WTC11 (cell line): ENCODE results near the gene PDXP. TPM values are rescaled to one million over a fixed set of nuclear protein-coding genes. Genes with fewer than 3 reads are reported as not detected.

ENCODE experiments used
- ATAC-seq: fragments of 200-7000 bp; cut with Tn5 transposase; 2 replicates; pipeline ENCODE4 v1.10.0; 2021; ENCODE audit warnings: mild to moderate bottlenecking, moderate library complexity
- CTCF ChIA-PET: fragments of 300-600 bp; sonication (Branson Sonifier 250); formaldehyde crosslinking; loops from one replicate; lab custom pipeline; 2021; ENCODE audit warnings: antibody characterized with exemption; lab: Charles Lee
- POLR2A ChIA-PET: fragments of 350-600 bp; sonication (Branson Sonifier 250); formaldehyde crosslinking; loops from one replicate; lab custom pipeline; 2021; ENCODE audit warnings: antibody characterized with exemption; lab: Charles Lee
- DNase-seq: peaks from one replicate; pipeline ENCODE4 v3.0.0; 2021; ENCODE audit warnings: low spot score
- H3K27ac Mint-ChIP-seq: 2 replicates; pipeline ENCODE4 v1.8.0; 2021; ENCODE audit warnings: mixed read lengths
- H3K27me3 Mint-ChIP-seq: 2 replicates; pipeline ENCODE4 v1.8.0; 2021; ENCODE audit warnings: low read depth, mild to moderate bottlenecking, moderate library complexity, mixed read lengths
- H3K36me3 Mint-ChIP-seq: 2 replicates; pipeline ENCODE4 v1.8.0; 2021; ENCODE audit warnings: mixed read lengths
- H3K4me1 Mint-ChIP-seq: 2 replicates; pipeline ENCODE4 v1.8.0; 2022; ENCODE audit warnings: mixed read lengths
- H3K4me3 Mint-ChIP-seq: 2 replicates; pipeline ENCODE4 v1.8.0; 2021; ENCODE audit warnings: mild to moderate bottlenecking, moderate library complexity, mixed read lengths
- H3K9me3 Mint-ChIP-seq: 2 replicates; pipeline ENCODE4 v1.8.0; 2021; ENCODE audit warnings: mixed read lengths
- AR ChIP-seq: fragments of 250-450 bp; sonication (Bioruptor Pico); IDR thresholded peaks from 2 replicates; pipeline ENCODE4 v1.9.0; 2021; ENCODE audit warnings: mild to moderate bottlenecking
- ATF1 ChIP-seq: sonication (generic); formaldehyde crosslinking; IDR thresholded peaks from 2 replicates; pipeline ENCODE4 v1.8.1; 2023; ENCODE audit warnings: mild to moderate bottlenecking, moderate library complexity, missing genetic modification reagents
- ATF3 ChIP-seq: sonication (generic); formaldehyde crosslinking; conservative IDR thresholded peaks from 2 replicates; pipeline ENCODE4 v1.8.1; 2022; ENCODE audit warnings: mild to moderate bottlenecking, missing genetic modification reagents
- CBFB ChIP-seq: sonication (generic); formaldehyde crosslinking; IDR thresholded peaks from 2 replicates; pipeline ENCODE4 v1.8.1; 2022; ENCODE audit warnings: mild to moderate bottlenecking, low read depth, missing genetic modification reagents
- CDX4 ChIP-seq: fragments of 250-450 bp; sonication (Bioruptor Pico); IDR thresholded peaks from 2 replicates; pipeline ENCODE4 v1.9.0; 2021; ENCODE audit warnings: moderate library complexity, mild to moderate bottlenecking, inconsistent platforms, borderline replicate concordance
- E2F4 ChIP-seq: sonication (generic); formaldehyde crosslinking; IDR thresholded peaks from 2 replicates; pipeline ENCODE4 v1.8.1; 2022; ENCODE audit warnings: low read depth, mild to moderate bottlenecking, moderate library complexity, missing genetic modification reagents, borderline replicate concordance
- ELF4 ChIP-seq: sonication (generic); formaldehyde crosslinking; IDR thresholded peaks from 2 replicates; pipeline ENCODE4 v1.8.1; 2022; ENCODE audit warnings: low read depth, mild to moderate bottlenecking, moderate library complexity, missing genetic modification reagents
- FOXK1 ChIP-seq: sonication (generic); formaldehyde crosslinking; IDR thresholded peaks from 2 replicates; pipeline ENCODE4 v1.8.0; 2022; ENCODE audit warnings: mild to moderate bottlenecking, moderate library complexity, missing genetic modification reagents
- GABPB1 ChIP-seq: sonication (generic); formaldehyde crosslinking; IDR thresholded peaks from 2 replicates; pipeline ENCODE4 v1.8.1; 2023; ENCODE audit warnings: mild to moderate bottlenecking, missing genetic modification reagents
- GTF2I ChIP-seq: fragments of 250-450 bp; sonication (Bioruptor Pico); conservative IDR thresholded peaks from 2 replicates; pipeline ENCODE4 v1.4.0; 2021; ENCODE audit warnings: mild to moderate bottlenecking
- HMGXB4 ChIP-seq: sonication (generic); formaldehyde crosslinking; IDR thresholded peaks from 2 replicates; pipeline ENCODE4 v1.8.1; 2023; ENCODE audit warnings: mild to moderate bottlenecking, moderate library complexity, missing genetic modification reagents
- KAT7 ChIP-seq: sonication (generic); formaldehyde crosslinking; IDR thresholded peaks from 2 replicates; pipeline ENCODE4 v1.8.1; 2023; ENCODE audit warnings: missing genetic modification reagents, mild to moderate bottlenecking, borderline replicate concordance
- MLX ChIP-seq: sonication (generic); formaldehyde crosslinking; IDR thresholded peaks from 2 replicates; pipeline ENCODE4 v1.8.1; 2023; ENCODE audit warnings: mild to moderate bottlenecking, missing genetic modification reagents, moderate library complexity
- MYBL2 ChIP-seq: sonication (generic); formaldehyde crosslinking; IDR thresholded peaks from 2 replicates; pipeline ENCODE4 v1.8.1; 2023; ENCODE audit warnings: mild to moderate bottlenecking, moderate library complexity, missing genetic modification reagents
- NFE2L1 ChIP-seq: sonication (generic); formaldehyde crosslinking; IDR thresholded peaks from 2 replicates; pipeline ENCODE4 v1.8.1; 2023; ENCODE audit warnings: missing genetic modification reagents
- NFYB ChIP-seq: sonication (generic); formaldehyde crosslinking; conservative IDR thresholded peaks from 2 replicates; pipeline ENCODE4 v1.8.0; 2022; ENCODE audit warnings: low read depth, missing genetic modification reagents
- RORB ChIP-seq: fragments of 250-450 bp; sonication (Bioruptor Pico); IDR thresholded peaks from 2 replicates; pipeline ENCODE4 v1.9.0; 2021; ENCODE audit warnings: mild to moderate bottlenecking
- SOX15 ChIP-seq: fragments of 250-450 bp; sonication (Bioruptor Pico); IDR thresholded peaks from 2 replicates; pipeline ENCODE4 v1.9.0; 2021; ENCODE audit warnings: mild to moderate bottlenecking
- TEAD1 ChIP-seq: sonication (generic); formaldehyde crosslinking; IDR thresholded peaks from 2 replicates; pipeline ENCODE4 v1.8.0; 2022; ENCODE audit warnings: mild to moderate bottlenecking, missing genetic modification reagents
- ZBTB43 ChIP-seq: sonication (generic); formaldehyde crosslinking; IDR thresholded peaks from 2 replicates; pipeline ENCODE4 v1.8.1; 2023; ENCODE audit warnings: mild to moderate bottlenecking, missing genetic modification reagents
- ZNF121 ChIP-seq: sonication (generic); formaldehyde crosslinking; IDR thresholded peaks from 2 replicates; pipeline ENCODE4 v1.8.0; 2023; ENCODE audit warnings: missing genetic modification reagents
- ZNF416 ChIP-seq: fragments of 250-450 bp; sonication (Bioruptor Pico); IDR thresholded peaks from 2 replicates; pipeline ENCODE4 v1.9.0; 2021; ENCODE audit warnings: mild to moderate bottlenecking, inconsistent platforms
- total RNA-seq: library from RNA; stranded (reverse); gene quantifications from 3 replicates; pipeline ENCODE4 v1.2.3, GENCODE V29; 2021

PDXP gene
- total RNA-seq, 1 experiment from 2014 or later = 36.1 TPM

GRCh38 chr22:37662039-37662438, 3.5 kb downstream of the PDXP start:
- ATAC-seq (no peak), DNase-seq (no peak)
- Mint-ChIP-seq H3K27me3 (no peaks in the 10 kb centered on the region), H3K27ac (peak overlapping the region; percentile 30; the same call in 1 of the 2 replicates), H3K9me3 (no peaks in the 10 kb centered on the region), H3K36me3 (peaks cover 17% of the 10 kb centered on the region; the same call in 1 of the 2 replicates), H3K4me3 (no peak overlapping the region), H3K4me1 (peaks cover 29% of the 10 kb centered on the region)
- CTCF ChIA-PET = interaction anchor here (0.9 to 12.1 kb wide), 9 partner anchors 9 to 73 kb away, joined by 3 to 161 read pairs (median 6); partner anchors contain the start of genes GGA1, LGALS1 and SH3BP1
- TF ChIP-seq ZNF416 (no peak), SOX15 (CRISPR knock-in tag) (no peak), HMGXB4 (CRISPR knock-in tag) (no peak), ELF4 (CRISPR knock-in tag) (no peak), ATF1 (no peak), TEAD1 (CRISPR knock-in tag) (no peak), MLX (CRISPR knock-in tag) (no peak), NFE2L1 (CRISPR knock-in tag) (no peak), MYBL2 (no peak), GTF2I (no peak), CBFB (CRISPR knock-in tag) (no peak), FOXK1 (CRISPR knock-in tag) (no peak), GABPB1 (no peak)
- POLR2A ChIA-PET = no interaction called here

GRCh38 chr22:37663521-37664140, 5.1 kb downstream of the PDXP start:
- POLR2A ChIA-PET = interaction anchor here (0.7 kb wide), 1 partner anchor 99 kb away, joined by 3 read pairs; no protein-coding TSS in a partner anchor

GRCh38 chr22:37664249-37665101, 6.0 kb downstream of the PDXP start:
- Mint-ChIP-seq H3K9me3 (no peaks in the 10 kb centered on the region), H3K27ac (no peak overlapping the region), H3K4me1 (peaks cover 27% of the 10 kb centered on the region), H3K27me3 (no peaks in the 10 kb centered on the region), H3K36me3 (peaks cover 17% of the 10 kb centered on the region; the same call in 1 of the 2 replicates), H3K4me3 (no peak overlapping the region)
- CTCF ChIA-PET = interaction anchor here (0.6 to 12.1 kb wide), 6 partner anchors 11 to 285 kb away, joined by 3 to 161 read pairs (median 4); partner anchors contain the start of genes LGALS1 and SH3BP1
- DNase-seq = no peak
- POLR2A ChIA-PET = no interaction called here
- no peak for ATAC-seq
- TF ChIP-seq RORB (CRISPR knock-in tag) = no peak
- TF ChIP-seq ZBTB43 = no peak
- no peak for TF ChIP-seq ZNF121 (CRISPR knock-in tag)
- no peak for TF ChIP-seq E2F4 (CRISPR knock-in tag)
- TF ChIP-seq ATF3 (CRISPR knock-in tag) = no peak
- TF ChIP-seq CDX4 = no peak
- TF ChIP-seq NFE2L1 (CRISPR knock-in tag) = no peak
- TF ChIP-seq AR (CRISPR knock-in tag) = no peak

More at GRCh38 chr22:37663521-37664140, 5.1 kb downstream of the PDXP start:
- Mint-ChIP-seq H3K27ac (peak overlapping the region; percentile 45; the same call in 1 of the 2 replicates), H3K4me3 (no peak overlapping the region), H3K9me3 (no peaks in the 10 kb centered on the region), H3K27me3 (no peaks in the 10 kb centered on the region), H3K4me1 (peaks cover 29% of the 10 kb centered on the region), H3K36me3 (peaks cover 17% of the 10 kb centered on the region; the same call in 1 of the 2 replicates)
- CTCF ChIA-PET = interaction anchor here (0.6 to 12.1 kb wide), 6 partner anchors 12 to 284 kb away, joined by 3 to 161 read pairs (median 4); partner anchors contain the start of genes LGALS1 and SH3BP1
- DNase-seq = no peak
- TF ChIP-seq NFYB (no peak), ELF4 (CRISPR knock-in tag) (no peak), KAT7 (CRISPR knock-in tag) (no peak)
- TF ChIP-seq, all 79 proteins: peak for 0
- no peak for ATAC-seq
